ENCODE data around the gene ADAMTSL2.
A peak's percentile ranks its signal among the peaks of the same experiment; 100 is the strongest.

Gene ADAMTSL2

DNA sequence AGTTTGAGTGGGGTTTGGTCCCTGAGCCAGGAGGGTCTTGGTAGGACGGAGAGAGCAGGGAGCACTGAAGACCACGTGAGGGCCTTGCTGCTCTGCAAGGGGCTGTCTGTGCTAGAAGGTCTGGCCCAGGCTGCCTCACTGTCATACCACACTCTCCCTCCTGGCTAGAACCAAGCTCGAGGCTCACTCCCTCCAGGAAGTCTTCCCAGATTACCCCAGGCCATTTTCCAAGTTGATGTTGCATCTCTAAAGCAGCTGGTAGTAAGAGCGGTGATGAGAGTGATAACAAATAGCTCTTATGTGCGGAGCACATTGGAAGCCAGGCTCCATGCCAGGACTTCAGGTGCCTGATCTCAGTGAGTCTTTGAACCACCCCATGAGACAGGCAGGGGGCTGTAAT is 16.3 kb upstream of the ADAMTSL2 start:
- DNase-seq (ENCODE audit: low spot score), result no peak

DNA sequence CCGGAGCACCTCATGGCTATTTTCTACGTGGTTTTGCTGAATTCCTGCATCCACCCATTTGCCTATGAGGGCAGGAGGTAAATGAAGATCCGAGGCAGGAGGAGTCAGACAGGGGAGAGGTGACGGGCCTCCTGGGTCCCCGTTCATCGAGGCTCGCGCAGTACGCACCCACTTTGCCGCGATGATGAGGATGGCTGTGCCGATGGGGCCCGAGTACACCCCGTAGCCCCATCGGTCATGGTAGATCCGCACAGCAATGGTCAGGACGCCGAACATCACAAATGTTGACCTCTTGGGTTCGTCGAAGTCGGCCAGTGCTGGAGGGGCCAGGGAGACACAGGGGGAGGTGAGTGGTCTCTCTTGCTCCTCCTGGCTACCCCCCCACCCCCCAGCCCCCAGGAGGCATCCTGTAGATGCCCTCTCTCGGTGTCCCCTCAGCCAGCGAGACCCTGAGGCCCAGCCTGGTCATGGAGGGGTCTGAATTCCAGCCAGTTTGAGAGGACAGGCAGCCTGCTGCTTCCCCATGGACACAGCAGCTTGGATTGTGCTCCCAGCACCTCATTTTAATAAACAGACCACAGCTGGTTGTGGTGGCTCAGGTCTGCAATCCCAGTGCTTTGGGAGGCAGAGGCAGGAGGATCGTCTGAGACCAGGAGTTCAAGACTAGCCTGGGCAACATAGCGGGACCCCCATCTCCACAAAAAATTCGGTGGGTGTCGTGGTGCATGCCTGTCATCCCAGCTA is 15.6 kb upstream of the ADAMTSL2 start:
- no peak for DNase-seq (ENCODE audit: low spot score)

DNA sequence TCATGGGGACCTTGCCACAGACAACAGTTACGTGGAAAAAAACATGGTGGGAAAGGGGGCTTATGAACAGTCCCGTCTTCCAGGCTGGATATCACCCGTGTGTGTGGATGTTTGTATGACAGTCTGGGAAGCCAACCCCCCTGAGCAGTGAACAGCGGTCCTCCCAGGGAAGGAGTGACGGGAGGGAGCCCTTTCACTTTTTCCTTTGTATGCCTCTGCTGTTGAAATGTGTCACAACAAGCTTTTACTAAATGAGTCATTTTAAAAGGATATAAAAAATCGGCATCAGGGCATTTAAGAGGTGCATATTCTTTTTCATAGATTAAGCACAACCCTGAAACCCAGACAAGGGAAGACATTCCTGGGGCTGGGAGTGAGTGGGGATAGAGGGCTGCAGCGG is 14.8 kb upstream of the ADAMTSL2 start:
- no peak for DNase-seq (ENCODE audit: low spot score)

DNA sequence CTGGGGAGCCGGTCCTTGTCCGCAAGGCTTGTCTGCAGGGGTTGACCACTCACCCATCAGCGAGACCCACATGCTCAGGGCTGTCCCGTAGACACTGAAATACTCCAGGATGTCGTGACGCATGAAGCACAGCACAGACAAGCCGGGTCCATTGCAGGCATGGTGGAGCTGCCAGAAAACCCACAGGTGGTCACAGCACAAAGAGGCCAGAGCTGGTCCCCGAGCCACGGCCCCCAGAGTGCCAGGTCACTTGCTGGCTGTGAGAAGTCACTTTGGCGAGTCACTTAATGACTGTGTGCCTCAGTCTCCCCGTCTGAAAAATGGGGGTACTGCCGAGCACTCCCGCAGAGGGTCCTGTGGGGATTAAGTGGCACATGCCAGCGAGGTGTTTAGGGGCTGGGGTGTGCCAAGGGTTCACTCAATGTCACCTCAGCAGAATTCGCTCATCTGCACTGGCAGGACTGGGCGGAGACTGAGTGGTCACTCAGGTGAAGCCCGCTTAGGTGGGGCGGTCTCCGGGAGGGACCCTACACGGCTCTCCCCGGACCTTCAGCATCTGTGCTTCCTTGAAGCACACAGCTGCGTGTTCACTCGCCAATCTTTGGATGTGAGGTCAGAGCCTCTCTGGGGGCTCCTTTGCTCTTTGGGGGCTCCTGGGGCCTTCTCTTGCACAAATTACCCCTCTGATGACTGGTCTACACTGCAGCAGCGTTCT is 14.2 kb upstream of the ADAMTSL2 start:
- no peak for DNase-seq (ENCODE audit: low spot score)

DNA sequence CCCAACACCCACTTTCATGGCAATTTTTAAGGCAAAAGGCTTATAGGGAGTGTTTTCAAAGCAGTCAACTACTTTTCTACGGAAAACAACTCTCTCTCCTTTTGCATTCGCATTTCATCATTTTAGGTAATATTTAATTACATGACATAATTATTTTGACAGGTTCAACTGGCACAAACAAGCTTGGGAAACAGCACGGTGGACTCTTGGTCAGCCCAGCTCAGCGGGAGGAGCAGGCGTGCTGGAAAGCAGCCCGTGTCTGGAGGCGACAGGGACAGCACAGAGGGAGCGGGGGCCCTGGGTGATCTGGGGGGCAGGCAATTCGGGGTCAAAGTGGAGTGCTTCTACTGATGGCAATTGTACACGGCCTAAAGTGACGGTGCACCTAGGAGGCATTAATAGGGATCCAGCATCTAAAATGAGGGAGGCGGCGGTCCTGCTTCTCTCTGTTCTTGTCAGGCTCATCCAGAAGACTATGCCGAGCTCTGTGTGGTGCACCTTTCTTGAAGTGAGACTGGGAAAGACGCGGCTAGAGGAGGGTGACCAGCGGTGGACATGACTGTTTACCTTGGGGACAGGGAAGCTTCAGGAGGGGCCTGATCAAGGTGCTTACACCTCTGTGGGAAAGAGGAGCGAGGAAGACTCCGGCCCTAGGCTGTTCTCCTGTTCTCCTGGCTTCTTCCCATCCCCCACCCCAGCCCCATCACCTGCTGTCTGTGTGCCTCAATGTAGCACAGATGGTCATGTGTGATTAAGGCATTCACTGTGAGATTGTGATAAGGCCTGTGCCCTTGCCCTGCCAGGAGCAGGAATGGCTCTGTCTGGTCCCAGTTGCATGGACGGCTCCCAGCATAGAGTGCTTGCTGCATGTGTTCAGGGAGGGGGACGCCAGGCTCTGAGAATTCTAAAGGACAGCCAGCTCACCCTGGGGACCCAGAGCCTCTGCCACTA is 13.1 kb upstream of the ADAMTSL2 start:
- no peak for DNase-seq (ENCODE audit: low spot score)

DNA sequence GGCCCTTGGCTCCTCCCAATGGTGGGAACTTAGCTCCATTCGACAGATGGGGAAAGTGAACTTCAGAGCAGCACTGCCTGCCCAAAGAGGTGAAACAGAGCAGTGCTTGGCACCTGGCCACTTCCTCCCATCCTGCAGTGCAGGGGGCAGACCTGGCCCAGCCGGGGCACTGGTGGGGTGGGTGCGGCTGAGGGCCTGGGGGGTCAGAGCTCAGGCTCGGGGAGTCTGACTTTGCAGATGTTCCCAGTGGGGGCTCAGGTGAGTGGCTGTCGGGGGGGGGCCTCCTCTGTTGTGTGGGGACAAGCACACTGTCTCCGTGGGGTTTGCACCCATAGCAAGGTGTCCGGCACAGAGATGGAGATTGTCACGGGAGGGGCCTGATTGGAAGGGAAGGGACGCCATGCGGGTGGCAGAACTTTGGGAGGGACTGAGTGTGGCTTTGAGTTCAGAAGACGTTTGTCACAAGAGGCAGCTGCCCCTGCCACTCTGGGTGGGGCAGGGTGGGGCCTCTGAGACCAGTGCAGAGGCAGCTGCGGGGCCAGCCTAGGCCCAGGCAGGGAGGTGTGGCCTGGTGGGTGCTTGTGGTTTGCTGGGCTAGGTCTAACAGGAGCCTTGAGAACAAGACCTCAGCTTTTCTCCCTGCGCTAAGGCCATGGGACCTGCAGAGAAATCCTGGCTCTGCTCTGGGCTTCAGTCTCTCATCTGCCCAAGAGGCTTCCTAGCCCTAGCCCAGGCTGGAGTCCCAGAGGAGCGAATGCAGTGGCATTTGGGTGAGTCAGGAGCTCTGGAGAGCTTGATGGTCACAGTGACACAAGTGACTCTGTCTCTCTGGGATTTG is 12.2 kb upstream of the ADAMTSL2 start:
- no peak for DNase-seq (ENCODE audit: low spot score)

DNA sequence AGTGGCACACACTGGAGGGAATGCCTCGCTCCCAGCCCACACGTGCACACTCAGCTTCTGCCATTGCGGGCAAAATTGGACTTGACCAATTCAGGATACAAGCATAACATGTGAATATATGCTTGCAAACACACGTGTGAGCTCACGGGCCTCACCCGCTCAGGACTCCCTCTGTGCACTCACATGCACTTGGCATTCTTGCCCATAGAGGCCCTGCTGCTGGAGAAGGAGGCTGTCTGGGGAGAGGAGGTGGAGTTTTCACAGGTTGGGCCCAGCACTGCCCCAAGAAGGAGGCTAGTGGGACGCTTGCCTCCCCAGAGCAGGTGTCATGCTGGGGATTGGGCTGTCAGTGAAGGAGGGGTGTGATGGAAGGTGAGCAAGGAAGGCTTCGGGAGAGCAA is 11.4 kb upstream of the ADAMTSL2 start:
- DNase-seq (ENCODE audit: low spot score), result no peak

DNA sequence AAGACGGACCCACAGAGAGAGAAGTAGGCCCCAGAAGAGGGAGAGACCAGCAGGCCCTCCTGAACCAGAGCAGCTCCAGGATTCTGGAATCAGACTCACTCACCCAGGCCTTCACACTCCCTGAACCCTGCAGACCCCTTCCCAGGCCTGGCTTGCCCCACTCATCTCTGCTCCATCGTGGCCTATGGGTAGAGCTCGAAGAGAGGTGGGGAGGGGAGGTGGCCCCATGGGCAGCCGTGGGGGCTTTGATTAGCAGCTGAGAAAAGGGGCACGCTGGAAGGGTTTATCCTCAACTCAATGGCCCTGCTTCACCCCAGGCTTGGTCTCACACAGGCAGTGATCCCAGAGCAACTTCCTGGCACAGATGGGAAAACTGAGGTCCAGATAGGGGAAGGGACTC is 10.4 kb upstream of the ADAMTSL2 start:
- DNase-seq (ENCODE audit: low spot score), result no peak

DNA sequence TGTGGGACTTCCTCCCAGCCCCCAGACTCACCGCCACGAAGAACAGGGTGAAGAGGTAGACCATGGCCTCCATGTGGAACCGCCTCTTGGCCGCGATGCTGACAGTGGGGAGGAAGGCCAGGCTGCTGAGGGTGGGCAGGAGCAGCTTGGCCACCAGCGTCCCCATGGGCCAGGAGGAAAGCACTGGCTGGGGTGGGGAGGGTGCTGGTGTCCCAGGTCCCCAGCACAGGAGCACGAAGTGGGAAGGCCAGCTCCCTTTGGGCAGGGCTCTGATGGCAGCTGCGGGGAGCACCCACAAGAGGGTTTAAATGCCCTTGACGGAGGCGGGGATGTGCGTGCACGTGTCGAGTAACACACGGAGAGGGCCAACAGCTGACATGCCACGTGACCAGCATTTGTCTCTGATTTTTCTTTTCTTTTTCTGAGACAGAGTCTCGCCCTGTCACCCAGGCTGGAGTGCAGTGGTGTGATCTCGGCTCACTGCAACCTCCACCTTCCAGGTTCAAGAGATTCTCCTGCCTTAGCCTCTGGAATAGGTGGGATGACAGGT is 9.8 kb upstream of the ADAMTSL2 start, which contains the start of gene MYMK:
MYMK (minus strand) TSS at position 281 of the 550 bp plus-strand sequence; CDS start at position 166, 115 bp downstream.
- no peak for DNase-seq (ENCODE audit: low spot score)

DNA sequence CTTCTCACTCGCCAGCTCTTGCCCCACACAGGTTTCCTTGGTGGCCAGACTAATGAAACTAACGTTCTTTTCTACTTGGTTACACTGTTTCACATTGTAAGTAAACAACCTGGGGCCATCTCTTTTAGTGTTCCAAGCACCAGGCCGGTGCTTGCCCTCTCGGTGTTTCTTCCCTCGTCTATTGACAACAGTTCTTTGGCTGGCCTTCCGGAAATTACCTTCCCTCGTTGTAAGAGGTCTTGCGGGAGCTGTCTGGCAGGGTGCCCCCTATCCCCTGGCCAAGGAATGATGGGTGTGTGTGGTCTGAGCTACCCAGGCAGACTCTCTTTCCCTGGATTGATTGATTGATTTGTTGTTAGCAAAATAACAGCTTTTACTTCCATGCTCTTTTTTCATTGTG is 8.8 kb upstream of the ADAMTSL2 start:
- DNase-seq (ENCODE audit: low spot score), result no peak

DNA sequence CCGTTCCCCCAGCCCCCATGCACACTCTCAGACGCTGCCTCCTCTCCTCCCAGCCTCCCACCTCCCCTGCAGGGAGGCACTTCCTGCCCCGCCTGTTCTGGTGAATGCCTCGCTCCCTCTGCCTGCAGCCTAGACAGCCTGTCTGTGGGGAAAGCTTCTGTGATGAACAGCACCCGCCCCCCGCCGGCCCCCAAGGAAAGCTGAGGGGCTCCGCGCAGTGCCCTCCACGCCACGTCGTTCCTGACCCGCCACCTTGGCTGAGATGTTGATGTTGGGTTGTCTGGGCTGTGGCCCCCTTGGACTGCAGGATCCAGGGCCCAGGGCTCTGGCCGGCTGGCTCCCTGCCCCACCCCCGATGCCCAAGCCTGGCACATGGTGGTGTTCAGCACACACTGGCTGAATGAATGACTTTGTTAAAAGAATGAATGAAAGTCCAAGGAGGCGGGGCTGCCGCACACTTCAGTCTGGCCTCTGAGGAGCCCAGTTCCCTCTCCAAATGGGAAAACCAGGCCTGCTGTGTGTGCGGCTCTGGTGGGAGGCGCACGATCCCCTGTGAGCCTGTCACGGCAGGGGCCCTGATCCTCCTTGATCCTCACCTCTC is 7.7 kb upstream of the ADAMTSL2 start:
- DNase-seq (ENCODE audit: low spot score), result no peak

DNA sequence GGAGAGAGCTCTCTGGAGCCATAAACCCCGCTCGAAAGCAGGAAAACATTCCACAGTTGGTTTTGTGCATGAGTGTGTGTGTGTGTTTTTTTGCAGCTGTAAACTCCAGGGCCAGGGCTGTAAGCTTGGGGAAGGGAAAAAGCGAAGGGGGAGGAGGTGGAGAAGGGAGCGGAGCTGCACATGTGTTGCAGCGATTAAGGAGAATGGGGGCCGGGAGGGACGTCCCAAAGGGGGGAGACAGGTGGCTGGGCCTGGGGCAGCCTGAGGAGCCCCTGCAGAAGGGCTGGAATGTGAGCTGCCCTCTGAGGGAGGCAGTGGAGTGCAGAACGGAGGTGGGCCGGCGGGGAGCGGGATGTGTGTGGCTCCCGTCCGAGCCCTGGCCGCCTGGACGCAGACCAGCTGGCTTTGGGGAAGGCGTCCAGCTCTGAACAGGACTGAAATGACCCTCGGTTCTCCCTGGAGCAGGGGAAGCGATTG is 7.0 kb upstream of the ADAMTSL2 start:
- DNase-seq (ENCODE audit: low spot score), result no peak

DNA sequence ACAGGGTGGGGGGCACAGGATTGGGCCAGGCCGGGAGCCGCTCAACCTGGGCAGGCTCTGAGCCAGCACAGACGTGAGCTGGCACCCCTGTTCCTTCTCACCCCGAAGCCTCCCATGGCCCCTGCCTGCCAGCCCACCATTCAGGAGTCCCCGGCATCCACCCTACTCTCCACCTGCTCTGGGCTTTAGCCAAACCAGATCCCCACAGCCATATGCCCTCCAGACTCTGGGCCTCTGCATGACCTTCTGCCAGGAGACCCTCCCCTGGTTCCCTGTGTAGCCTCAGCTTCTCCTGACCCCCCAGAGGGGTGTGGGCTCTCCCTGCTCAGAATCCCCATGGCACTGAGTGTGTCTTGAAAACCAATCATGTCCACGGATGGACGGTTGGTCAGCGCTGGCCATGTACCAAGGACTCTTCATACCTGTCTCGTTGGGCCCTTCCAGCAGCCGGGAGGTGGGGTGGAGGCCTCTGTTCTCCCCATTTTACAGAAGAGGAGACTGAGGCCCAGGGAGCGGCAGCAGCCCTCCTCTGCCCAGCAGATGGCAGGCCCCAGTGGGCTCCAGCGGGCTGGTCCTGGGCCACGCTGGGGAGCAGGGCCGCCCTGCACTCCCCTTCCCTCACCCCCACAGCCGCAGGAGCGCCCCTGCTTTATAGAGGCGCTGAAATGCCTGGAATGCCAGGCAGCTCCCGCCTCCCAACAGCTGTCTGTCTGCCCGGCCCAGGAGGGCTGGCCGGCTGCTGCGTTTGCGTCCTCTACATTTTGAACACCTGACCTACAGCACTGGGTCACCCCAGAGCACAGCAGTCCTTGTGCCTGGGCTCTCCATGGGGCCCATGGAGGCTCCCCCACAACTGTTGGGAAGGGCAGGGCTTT is 6.3 kb upstream of the ADAMTSL2 start:
- DNase-seq (ENCODE audit: low spot score), result no peak

DNA sequence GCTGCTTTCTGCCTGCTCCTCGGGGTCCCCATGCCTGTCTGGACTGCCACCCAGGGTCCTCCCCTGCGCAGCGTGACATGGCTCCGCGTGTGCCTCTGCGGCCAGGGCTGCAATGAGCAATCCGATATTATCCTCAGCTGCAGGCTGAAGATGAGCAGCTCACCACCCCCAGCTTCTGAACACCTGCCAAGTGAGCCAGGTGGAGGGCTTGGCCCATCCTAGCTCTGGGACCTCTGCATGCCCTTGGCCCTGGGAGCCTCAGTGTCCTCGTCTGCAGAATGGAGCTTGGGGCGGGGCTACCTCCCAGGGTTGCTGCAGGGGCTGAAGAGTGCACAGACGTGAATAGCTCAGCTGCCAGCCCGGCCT is 5.6 kb upstream of the ADAMTSL2 start:
- DNase-seq (ENCODE audit: low spot score), result no peak

DNA sequence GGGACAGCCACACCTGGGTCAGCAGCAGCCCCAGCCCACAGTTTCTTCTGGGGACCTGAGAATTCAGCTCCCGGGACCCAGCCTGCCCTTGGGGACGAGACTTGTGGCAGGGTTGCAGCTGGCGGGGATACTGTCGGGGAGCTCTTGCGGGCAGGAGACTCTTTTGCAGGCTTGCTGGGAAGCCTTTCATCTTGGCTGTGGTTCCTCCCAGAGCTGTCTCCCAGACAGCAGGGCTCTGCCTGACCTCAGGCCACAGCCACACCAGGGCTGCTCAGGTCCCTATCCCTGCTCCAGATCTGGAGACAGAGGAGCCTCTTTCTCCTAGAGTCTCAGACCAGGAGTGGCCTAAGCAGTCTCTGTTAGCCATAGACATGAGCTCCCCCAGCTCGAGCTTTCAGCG is 5.0 kb upstream of the ADAMTSL2 start:
- DNase-seq (ENCODE audit: low spot score), result no peak

DNA sequence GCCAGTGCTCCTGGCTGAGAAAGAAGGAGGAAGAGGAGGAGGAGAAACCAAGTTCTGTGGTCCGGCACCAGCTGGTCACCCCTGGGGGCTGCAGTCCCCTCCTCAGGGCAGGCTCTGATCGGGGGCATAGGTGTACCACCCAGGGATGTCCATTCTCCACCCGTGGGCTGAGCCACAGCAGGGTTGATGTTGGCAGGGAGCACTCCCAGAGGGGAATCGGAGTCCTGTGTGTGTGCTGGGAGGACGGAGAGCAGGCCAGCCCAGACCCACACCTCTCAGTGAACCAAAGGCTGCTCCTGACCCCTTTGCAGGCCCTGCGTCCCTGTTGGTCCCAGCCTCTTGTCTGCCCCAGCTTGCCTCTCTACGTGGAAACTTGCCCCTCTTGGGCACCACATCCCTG is 4.6 kb upstream of the ADAMTSL2 start:
- DNase-seq (ENCODE audit: low spot score), result no peak

DNA sequence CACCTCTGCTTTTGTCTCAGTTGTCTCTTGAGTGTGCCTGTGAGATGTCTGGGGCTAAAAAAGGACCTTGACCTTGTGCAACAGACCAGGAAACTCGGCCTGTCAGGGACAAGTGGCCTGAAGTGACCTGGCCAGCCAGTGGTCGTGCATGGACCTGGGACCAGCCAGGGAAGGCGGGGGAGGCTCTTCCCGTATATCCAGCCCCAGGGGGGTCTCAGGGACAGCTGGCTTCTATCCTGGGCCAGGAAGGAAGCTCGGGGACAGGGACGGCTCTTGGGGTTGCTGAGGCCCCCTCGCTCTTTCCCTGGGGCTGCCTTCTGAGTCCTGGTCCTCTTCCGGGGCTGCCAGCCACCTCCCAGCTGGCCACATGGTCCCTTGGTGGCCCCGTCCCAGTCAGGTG is 3.2 kb upstream of the ADAMTSL2 start:
- DNase-seq (ENCODE audit: low spot score), result no peak

DNA sequence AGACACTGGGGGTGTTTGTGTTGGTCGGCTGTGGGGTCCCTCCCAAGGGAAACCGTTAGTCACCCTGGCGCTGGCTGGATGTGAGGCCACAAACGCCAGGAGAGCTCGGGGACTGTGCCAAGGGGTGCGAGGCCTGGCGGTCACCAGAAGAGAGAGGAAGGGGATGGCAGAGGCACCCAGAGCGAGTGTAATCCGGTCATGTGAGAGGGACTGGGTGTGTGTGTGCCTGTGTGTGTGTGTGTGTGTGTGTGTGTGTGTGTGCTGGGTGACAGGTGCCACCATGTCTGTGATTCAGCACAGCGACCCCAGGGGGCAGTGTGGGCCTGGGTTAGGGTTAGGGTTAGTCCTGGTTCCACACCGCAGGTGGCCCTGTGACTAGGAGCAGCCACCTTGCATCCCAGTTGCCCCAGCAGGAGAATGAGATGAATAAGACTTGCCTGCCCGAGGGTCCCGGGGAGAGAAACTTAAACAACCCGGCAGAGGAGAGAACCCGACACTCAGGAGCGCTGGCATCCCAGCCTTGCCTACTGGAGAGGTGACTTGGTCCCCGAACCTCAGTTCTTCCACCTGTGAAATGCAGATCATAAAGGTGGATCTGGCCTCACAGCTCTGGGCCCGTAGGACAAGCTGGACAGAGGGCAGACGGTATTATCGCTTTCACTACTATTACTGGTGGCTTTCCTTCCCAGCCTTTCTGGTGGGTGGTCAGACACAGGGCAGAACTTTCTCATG is 1.4 kb upstream of the ADAMTSL2 start:
- DNase-seq (ENCODE audit: low spot score), result peak; percentile 86

DNA sequence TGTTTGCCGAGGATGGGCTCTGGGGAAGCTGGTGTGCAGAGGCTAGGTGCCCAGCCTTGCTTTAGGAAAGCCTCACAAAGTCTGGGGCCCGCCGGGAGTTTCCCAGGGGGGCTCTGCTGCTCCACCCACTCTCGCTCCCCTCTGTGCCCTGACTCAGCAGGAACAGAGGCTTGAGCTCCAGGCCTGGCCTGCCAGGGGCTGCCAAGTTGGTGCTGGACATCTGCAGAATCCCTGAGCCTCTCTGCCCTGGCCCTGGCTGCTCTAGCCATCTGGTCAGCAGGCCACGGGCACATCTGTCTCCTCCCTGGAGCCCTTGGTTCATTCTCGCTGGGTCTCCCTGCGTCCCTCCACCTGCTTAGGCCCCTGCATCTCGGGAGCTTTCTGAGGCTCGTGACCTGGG is 647 bp upstream of the ADAMTSL2 start:
- no peak for DNase-seq (ENCODE audit: low spot score)
